IPS DF 6.9 (cell line): ENCODE results near the gene VCAN.

ENCODE experiments used
- DNase-seq: peaks from one replicate; pipeline ENCODE4 v3.0.0-alpha.2; 2013; ENCODE audit warnings: low read depth, low spot score
- H3K27ac ChIP-seq: one replicate; pipeline ENCODE4 v1.5.1; 2013; ENCODE audit warnings: low read length, control low read depth
- H3K27me3 ChIP-seq: 2 replicates; pipeline ENCODE4 v1.6.1; 2013; ENCODE audit warnings: mild to moderate bottlenecking, low read length; ENCODE audit not compliant: control insufficient read depth, insufficient read depth
- H3K36me3 ChIP-seq: 2 replicates; pipeline ENCODE4 v1.6.1; 2013; ENCODE audit warnings: low read length; ENCODE audit not compliant: control insufficient read depth, insufficient read depth
- H3K4me1 ChIP-seq: 2 replicates; pipeline ENCODE4 v1.6.1; 2013; ENCODE audit warnings: low read length; ENCODE audit not compliant: control insufficient read depth, insufficient read depth
- H3K4me3 ChIP-seq: 2 replicates; pipeline ENCODE4 v1.5.1; 2013; ENCODE audit warnings: mild to moderate bottlenecking, low read length
- H3K9me3 ChIP-seq: 2 replicates; pipeline ENCODE4 v1.6.1; 2013; ENCODE audit warnings: low read length, inconsistent platforms; ENCODE audit not compliant: control insufficient read depth, insufficient read depth
- WGBS: extraction: QIAGEN DNeasy Blood & Tissue Kit; methylation state at CpG from one replicate; pipeline ENCODE4 v1.1.7; 2013; ENCODE audit warnings: mixed read lengths, missing lambda C conversion rate; ENCODE audit not compliant: insufficient read length, insufficient coverage; 5-methylcytosine and 5-hydroxymethylcytosine counted together

VCAN gene

DNA sequence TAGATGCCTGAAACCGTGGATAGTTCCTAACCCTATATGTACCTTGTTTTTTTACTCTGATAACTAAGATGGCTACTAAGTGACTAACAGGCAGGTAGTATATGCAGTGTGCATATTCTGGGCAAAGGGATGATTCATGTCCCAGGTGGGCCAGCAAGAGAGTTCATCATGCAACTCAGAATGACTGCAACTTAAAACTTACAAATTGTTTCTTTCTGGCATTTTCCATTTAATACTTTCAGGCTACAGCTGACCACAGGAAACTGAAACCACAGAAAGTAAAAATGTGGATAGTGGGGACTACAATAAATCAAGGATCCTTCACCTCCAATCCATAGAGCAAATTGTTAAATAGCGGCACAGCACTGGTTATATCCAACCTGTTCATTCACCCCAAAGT lies 30.7 kb upstream of the VCAN start:
- Histone ChIP-seq H3K4me1 (no peaks in the 10 kb centered on the region), H3K9me3 (no peaks in the 10 kb centered on the region), H3K36me3 (no peaks in the 10 kb centered on the region), H3K4me3 (no peak overlapping the region), H3K27me3 (no peaks in the 10 kb centered on the region), H3K27ac (no peak overlapping the region)
- WGBS = no CpG with 5 or more reads among the region's 2 CpGs
- no peak for DNase-seq

DNA sequence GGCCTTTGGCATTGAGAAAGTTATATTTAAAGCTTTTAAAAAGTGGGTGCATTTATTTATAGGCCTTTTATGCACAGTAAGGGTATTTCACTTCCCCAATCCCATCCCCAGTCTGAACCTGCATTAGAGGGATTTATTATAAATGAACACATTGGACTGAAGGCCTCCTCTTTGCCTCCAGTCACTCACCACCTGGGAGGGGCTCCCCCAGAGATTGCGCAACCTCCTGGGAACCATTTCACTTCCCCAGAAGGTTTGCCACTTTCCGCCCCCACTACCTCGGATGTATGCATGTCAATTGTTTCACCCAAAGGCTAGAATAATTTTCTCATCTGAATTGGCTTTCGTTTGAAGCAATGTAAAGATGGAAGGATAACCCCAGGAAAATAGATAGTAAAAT lies 29.8 kb upstream of the VCAN start:
- Histone ChIP-seq H3K27me3 (no peaks in the 10 kb centered on the region), H3K27ac (no peak overlapping the region), H3K9me3 (no peaks in the 10 kb centered on the region), H3K4me3 (no peak overlapping the region), H3K4me1 (no peaks in the 10 kb centered on the region), H3K36me3 (no peaks in the 10 kb centered on the region)
- no peak for DNase-seq
- no CpG with 5 or more reads among the region's 4 CpGs for WGBS

DNA sequence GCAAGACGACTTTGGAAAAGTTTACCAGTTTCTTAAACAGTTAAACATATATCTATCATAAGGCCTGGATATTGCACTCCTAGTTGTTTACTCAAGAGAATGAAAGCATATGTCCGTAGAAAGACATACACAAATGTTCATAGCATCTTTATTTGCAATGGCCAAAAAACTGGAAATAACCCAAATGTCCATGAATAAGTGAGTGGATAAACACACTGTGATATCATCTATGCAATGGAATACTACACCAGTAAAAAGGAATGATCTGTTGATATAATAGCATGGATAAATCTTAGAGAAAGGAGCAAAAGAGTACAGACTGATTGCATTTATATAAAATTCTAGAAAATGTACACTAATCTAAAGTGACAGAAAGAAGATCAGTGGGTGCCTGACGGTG lies 28.0 kb upstream of the VCAN start:
- Histone ChIP-seq H3K9me3 (no peaks in the 10 kb centered on the region), H3K4me1 (no peaks in the 10 kb centered on the region), H3K36me3 (no peaks in the 10 kb centered on the region), H3K27ac (no peak overlapping the region), H3K4me3 (no peak overlapping the region), H3K27me3 (no peaks in the 10 kb centered on the region)
- no CpG with 5 or more reads among the region's 3 CpGs for WGBS
- DNase-seq = no peak

DNA sequence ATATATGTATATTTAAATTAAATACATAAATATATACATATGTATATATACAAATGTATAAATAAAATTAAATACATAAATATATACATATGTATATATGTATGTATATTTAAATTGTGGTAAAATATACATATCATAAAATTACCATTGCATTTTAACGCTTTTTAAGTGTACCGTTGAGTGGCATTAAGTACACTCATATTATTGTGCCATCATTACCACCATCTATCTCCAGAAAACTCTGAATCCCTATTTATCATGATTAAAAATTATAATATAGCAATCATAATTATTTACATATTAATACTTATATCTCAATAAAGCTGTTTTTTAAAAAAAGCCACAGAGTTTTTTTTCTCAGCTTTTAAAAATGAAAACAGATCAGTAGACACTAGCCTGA lies 27.1 kb upstream of the VCAN start:
- WGBS = no CpG with 5 or more reads among the region's 2 CpGs
- H3K27me3 ChIP-seq = no peaks in the 10 kb centered on the region
- H3K36me3 ChIP-seq = no peaks in the 10 kb centered on the region
- H3K27ac ChIP-seq = no peak overlapping the region
- no peak overlapping the region for H3K4me3 ChIP-seq
- no peaks in the 10 kb centered on the region for H3K9me3 ChIP-seq
- H3K4me1 ChIP-seq = no peaks in the 10 kb centered on the region
- no peak for DNase-seq

DNA sequence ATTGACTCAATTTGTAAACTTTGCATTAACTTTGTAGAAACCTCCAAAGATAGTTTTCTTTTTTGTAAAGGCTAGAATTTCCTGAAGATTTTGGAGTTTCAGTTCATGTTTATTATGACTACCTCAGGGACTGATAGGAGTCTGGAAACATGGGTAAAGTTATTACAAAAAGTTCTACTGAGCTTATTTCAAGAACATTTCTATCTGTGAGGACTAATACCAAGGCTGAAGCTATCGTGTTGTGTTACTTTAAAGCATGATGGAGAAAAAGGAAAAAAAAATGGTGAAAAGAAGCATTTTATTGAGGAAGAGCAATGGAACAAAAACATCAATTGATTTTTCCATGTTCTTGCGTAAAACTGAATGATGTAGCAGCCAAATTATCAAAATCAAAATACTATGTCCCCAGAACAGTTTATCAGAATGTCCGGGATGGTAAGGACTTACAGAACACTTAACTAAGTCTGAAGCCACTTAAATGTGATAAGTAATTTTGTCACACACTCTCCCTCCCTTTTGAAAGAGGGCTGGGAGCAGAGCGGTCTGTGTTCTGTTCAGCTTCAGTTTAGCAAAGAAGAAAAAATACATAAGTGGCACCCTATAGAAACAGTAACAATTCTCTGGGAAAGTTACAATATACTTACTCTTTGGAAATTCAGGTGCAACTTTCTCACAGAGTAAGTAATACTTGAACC lies 25.1 kb upstream of the VCAN start:
- Histone ChIP-seq H3K4me1 (no peaks in the 10 kb centered on the region), H3K9me3 (no peaks in the 10 kb centered on the region), H3K36me3 (no peaks in the 10 kb centered on the region), H3K27ac (no peak overlapping the region), H3K4me3 (no peak overlapping the region), H3K27me3 (no peaks in the 10 kb centered on the region)
- WGBS = no CpG with 5 or more reads among the region's 4 CpGs
- no peak for DNase-seq

DNA sequence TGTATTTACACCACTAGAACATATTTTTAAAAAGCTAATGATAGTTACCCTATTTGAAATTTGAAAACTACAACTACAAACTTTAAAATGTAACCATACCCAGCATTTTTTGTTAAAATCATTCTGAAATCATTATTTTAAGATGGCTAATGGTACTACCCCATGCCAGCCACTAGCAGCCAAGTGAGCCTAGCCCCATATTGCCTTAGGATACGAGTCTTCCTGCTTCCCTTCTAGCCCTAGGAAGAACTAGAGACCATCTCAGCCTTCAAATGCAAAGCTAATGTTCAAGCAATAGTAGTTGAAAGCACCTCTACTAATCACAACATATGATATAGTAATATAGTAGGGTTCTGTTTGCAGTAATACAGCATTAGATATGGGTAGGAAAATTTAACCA lies 24.0 kb upstream of the VCAN start:
- no peaks in the 10 kb centered on the region for H3K4me1 ChIP-seq
- no peak for DNase-seq

DNA sequence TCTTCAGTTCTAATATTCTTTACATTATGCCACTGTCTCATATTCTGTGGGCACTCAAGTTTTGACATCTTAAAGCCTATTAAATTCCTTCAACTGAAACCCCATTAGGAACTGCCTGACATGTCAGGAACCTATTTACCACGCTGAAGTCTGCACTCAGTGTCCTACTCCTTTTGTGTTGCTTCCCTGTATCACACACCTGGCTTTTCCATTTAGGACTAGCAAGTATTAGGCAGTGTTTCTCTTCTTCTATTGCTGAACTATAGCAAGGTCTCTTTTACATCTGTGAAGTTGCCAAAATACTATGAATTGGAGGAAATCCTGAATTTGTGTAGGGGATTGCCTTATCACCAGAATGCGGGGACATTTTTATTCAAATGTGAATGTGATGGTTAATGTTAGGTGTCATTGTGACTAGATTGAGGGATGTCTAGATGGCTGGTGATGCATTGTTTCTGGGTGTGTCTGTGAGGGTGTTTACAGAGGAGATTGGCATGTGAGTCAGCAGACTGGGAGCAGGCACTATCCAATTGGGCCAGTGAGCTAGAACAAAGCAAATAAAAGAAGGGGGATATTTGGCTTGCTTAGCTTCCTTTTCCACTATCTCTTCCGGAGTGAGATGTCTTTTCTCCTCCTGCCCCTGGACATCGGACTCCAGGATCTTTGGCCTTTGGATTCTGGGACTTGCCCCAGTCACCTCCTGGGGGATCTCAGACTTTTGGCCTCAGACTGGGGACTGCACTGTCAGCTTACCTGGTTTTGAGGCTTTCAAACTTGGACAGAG lies 21.2 kb upstream of the VCAN start:
- Histone ChIP-seq H3K4me3 (no peak overlapping the region), H3K4me1 (no peaks in the 10 kb centered on the region), H3K36me3 (no peaks in the 10 kb centered on the region), H3K27ac (no peak overlapping the region), H3K9me3 (no peaks in the 10 kb centered on the region), H3K27me3 (no peaks in the 10 kb centered on the region)
- WGBS = no CpG with 5 or more reads among the region's 4 CpGs
- no peak for DNase-seq

More for the DNA sequence above, 24.0 kb upstream of the VCAN start:
- no peaks in the 10 kb centered on the region for H3K36me3 ChIP-seq
- no peak overlapping the region for H3K4me3 ChIP-seq
- whole genome bisulfite sequencing = no CpG with 5 or more reads among the region's 1 CpG
- H3K27ac ChIP-seq = no peak overlapping the region
- H3K9me3 ChIP-seq = no peaks in the 10 kb centered on the region
- H3K27me3 ChIP-seq = no peaks in the 10 kb centered on the region

DNA sequence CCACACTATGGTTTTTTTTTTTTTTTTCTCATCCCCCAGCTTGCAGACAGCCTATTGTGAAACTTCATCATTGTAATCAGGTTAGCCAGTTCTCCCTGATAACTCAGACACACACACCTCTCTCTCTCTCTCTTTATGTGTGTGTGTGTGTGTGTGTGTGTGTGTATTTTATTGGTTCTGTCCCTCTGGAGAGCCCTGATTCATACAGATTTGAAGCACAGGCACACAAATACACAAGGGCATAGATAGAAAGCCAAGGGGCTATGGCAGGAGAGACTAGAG lies 20.6 kb upstream of the VCAN start:
- DNase-seq = no peak
- H3K4me3 ChIP-seq = no peak overlapping the region
- H3K27me3 ChIP-seq = no peaks in the 10 kb centered on the region
- H3K27ac ChIP-seq = no peak overlapping the region
- no peaks in the 10 kb centered on the region for H3K36me3 ChIP-seq
- no peaks in the 10 kb centered on the region for H3K4me1 ChIP-seq
- no peaks in the 10 kb centered on the region for H3K9me3 ChIP-seq

DNA sequence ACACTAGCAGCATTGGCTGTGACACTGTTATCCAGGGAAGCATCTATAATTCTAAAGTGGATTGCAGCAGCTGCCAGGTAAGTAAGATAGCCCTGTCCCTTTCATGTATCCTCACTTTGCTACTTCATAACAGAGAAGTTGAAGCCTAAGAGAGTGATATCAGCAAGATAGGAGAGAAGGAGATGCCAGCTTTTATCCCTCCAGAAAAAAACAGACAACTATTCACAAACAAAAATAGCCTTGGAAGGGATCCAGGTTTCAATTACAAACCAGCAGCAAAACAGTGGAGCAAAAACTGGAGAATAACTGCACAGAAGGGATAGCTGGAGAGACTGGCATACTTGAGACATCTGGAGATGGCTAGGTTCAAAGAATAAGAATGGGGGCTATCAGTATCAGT lies 19.6 kb upstream of the VCAN start:
- Histone ChIP-seq H3K4me3 (no peak overlapping the region), H3K4me1 (no peaks in the 10 kb centered on the region), H3K36me3 (no peaks in the 10 kb centered on the region), H3K27ac (no peak overlapping the region), H3K27me3 (no peaks in the 10 kb centered on the region), H3K9me3 (no peaks in the 10 kb centered on the region)
- DNase-seq = no peak

DNA sequence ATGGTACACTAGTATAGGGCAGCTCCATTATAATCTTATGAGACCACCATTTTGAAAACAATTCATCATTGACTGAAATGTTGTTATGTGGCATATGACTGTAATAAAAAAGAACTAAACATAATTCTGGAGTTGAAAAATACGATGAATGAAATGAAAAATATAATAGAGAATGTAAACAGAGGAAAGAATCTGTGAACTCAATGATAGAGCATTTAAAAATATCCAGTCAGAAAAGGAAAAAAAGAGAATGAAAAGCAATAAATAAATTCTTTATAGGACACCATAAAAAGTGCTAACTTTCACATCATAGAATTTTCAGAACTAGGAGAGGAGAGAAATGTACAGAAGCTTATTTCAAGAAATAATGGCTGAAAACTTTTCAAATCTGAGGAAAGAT lies 17.6 kb upstream of the VCAN start:
- Histone ChIP-seq H3K27me3 (no peaks in the 10 kb centered on the region), H3K4me3 (no peak overlapping the region), H3K27ac (no peak overlapping the region), H3K36me3 (no peaks in the 10 kb centered on the region), H3K9me3 (no peaks in the 10 kb centered on the region), H3K4me1 (no peaks in the 10 kb centered on the region)
- DNase-seq = no peak
- WGBS = 92% methylated on average over 1 of the region's 1 CpG

DNA sequence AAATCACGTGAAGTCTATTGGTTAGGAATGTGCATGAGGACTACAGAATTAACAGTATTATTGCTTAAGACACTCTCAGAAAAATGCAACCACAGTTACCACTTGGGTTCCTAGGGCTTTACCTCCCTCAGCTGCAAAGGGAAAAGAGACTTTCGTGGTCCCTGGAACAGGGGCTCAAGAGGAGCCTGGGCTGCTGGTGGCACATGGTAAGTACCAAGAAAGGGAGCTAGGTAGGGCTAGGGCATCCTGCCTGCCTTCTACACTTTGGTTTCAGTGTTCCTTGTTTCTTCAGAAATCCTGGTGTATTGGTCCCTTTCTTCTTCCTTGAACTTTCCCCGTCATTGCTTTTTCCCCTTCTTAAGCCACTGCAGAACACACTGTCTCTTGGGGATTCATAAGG lies 7.3 kb upstream of the VCAN start:
- DNase-seq = no peak
- peaks cover 5% of the 10 kb centered on the region for H3K4me1 ChIP-seq
- H3K9me3 ChIP-seq = no peaks in the 10 kb centered on the region
- no peaks in the 10 kb centered on the region for H3K27me3 ChIP-seq
- no peak overlapping the region for H3K4me3 ChIP-seq
- no peak overlapping the region for H3K27ac ChIP-seq
- WGBS = no CpG with 5 or more reads among the region's 3 CpGs
- H3K36me3 ChIP-seq = no peaks in the 10 kb centered on the region
